ENCODE results near the gene B3GNT7. TPM values are rescaled to one million over a fixed set of nuclear protein-coding genes. Genes with fewer than 3 reads are reported as not detected.
"Not testable (repeated sequence)": the region's sequence is repeated elsewhere in the genome, so short reads cannot be mapped to it uniquely, and the experiment has no call there.

Gene B3GNT7
- total and polyA plus RNA-seq, 2 of the 8 experiments (the other 6 are each of a cell fraction or from before 2014, with no cell fraction given): 26.4 to 73.1 TPM

DNA sequence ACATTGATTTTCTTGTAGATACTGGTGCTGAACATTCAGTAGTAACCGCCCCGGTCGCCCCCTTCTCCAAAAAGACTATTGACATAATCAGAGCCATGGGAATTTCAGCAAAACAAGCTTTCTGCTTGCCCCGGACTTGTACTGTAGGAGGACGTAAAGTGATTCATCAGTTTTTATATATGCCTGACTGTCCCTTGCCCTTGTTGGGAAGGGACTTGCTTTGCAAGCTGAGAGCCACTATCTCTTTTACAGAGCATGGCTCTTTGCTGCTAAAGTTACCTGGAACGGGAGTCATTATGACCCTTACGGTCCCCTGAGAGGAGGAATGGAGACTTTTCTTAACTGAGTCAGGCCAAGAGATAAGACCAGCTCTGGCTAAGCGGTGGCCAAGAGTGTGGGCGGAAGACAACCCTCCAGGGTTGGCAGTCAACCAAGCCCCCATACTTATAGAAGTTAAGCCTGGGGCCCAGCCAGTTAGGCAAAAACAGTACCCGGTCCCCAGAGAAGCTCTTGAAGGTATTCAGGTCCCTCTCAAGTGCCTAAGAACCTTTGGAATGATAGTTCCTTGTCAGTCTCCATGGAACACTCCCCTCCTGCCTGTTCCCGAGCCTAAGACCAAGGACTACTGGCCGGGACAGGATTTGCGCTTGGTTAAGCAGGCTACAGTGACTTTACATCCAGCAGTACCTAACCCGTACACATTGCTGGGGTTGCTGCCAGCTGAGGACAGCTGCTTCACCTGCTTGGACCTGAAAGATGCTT is 8.1 kb downstream of the B3GNT7 start:
- H2BK120ac ChIP-seq (replicated peaks; ENCODE audit: low read depth, low read length); H3K23me2 ChIP-seq (ENCODE audit: low read depth, low read length); H2BK12ac ChIP-seq (ENCODE audit: low read depth, low read length); H3K27ac ChIP-seq (ENCODE audit: low read depth, low read length); H3K23ac ChIP-seq (ENCODE audit: insufficient read length); H2BK5ac ChIP-seq (ENCODE audit: low read depth, low read length); H4K8ac ChIP-seq (ENCODE audit: extremely low read depth, insufficient read depth, low read length); H2AFZ ChIP-seq (ENCODE audit: low read length); H3K56ac ChIP-seq (replicated peaks; ENCODE audit: insufficient read length, low read depth, low read length); H2AK5ac ChIP-seq (ENCODE audit: low read depth, low read length); H4K20me1 ChIP-seq (replicated peaks in 1 of 2; ENCODE audit: control insufficient read depth in 1 of 2, insufficient read depth in 2 of 2, low read length in 2 of 2); H3K36me3 ChIP-seq (ENCODE audit: control insufficient read depth in 2 of 4, insufficient read depth in 4 of 4, low read length in 3 of 4); H2BK15ac ChIP-seq (ENCODE audit: low read length); H2BK20ac ChIP-seq (ENCODE audit: low read length); H3K9ac ChIP-seq (replicated peaks in 1 of 4; ENCODE audit: extremely low read depth in 1 of 4, low read depth in 3 of 4, low read length in 3 of 4); H3K79me1 ChIP-seq (ENCODE audit: low read depth, low read length); H4K5ac ChIP-seq (ENCODE audit: insufficient read length, low read depth, low read length); H3K18ac ChIP-seq (ENCODE audit: extremely low read depth, low read length); H3K4me2 ChIP-seq (ENCODE audit: insufficient read depth in 1 of 2, low read depth in 2 of 2, low read length in 2 of 2); H3K27me3 ChIP-seq (replicated peaks in 1 of 4; ENCODE audit: control insufficient read depth in 3 of 4, extremely low read depth in 1 of 4, insufficient read depth in 3 of 4, low read length in 3 of 4); H4K91ac ChIP-seq (replicated peaks; ENCODE audit: insufficient read length, low read length); H3K9me3 ChIP-seq (ENCODE audit: insufficient read depth in 2 of 2, low read depth in 1 of 2, low read length in 1 of 2); H3K79me2 ChIP-seq (ENCODE audit: control insufficient read depth in 1 of 2, insufficient read depth in 2 of 2, low read length in 2 of 2); FAIRE-seq; H3K4ac ChIP-seq (replicated peaks; ENCODE audit: insufficient read length, low read depth, low read length); H3K4me3 ChIP-seq (ENCODE audit: extremely low read depth in 1 of 4, insufficient read depth in 2 of 4, low read depth in 3 of 4, low read length in 4 of 4); H3K14ac ChIP-seq (ENCODE audit: insufficient read length): not testable (repeated sequence)
- WGBS, 2 experiments (ENCODE audit: extremely low coverage in 1 of 2, insufficient coverage in 1 of 2, insufficient read length in 1 of 2, insufficient replicate concordance in 2 of 2, low coverage in 1 of 2, low lambda C conversion rate in 2 of 2, missing lambda C conversion rate in 1 of 2): 92% methylated on average over 14 of the region's 14 CpGs; no CpG with 5 or more reads in 1 of the 2 experiments
- POLR2A ChIA-PET (ENCODE audit: partially characterized antibody): interaction anchor here (1.1 to 1.7 kb wide), 2 partner anchors 51 to 61 kb away, joined by 3 to 4 read pairs; partner anchors contain the start of gene NCL
- CTCF ChIA-PET (ENCODE audit: partially characterized antibody): interaction anchor here (1.0 to 32.5 kb wide), 17 partner anchors 1 to 176 kb away, joined by 3 to 617 read pairs (median 10); partner anchors contain the start of gene B3GNT7
- DNase-seq (ENCODE audit: low read depth in 1 of 2, low spot score in 2 of 2): peak in 1 of 2 experiments; percentile 45
- peaks cover 0 to 10% (median 8%) of the 10 kb centered on the region in 4 experiments; a peak in 6 of 7 replicates for H3K4me1 ChIP-seq (replicated peaks in 1 of 4; ENCODE audit: control insufficient read depth in 3 of 4, insufficient read depth in 4 of 4, low read length in 3 of 4)
